NB4 (cell line): ENCODE data around the gene ADCK1.
"Not testable (repeated sequence)": the region's sequence is repeated elsewhere in the genome, so short reads cannot be mapped to it uniquely, and the experiment has no call there.

Experiments used
- DNase-seq: peaks from one replicate; pipeline ENCODE4 v3.0.0; 2010; ENCODE audit warnings: low read depth
- H3K4me3 ChIP-seq: one replicate; pipeline ENCODE4 v1.5.1; 2011; ENCODE audit warnings: mild to moderate bottlenecking, low read depth, low read length, moderate library complexity
- MYC ChIP-seq: IDR thresholded peaks from 2 replicates; pipeline ENCODE4 v1.6.1; 2011; ENCODE audit warnings: low read depth, low read length
- POLR2A ChIP-seq: IDR thresholded peaks from 2 replicates; pipeline ENCODE4 v1.6.1; 2011; ENCODE audit warnings: mild to moderate bottlenecking; ENCODE audit not compliant: insufficient read length; ENCODE audit errors: extremely low read depth
- TF ChIP-seq, protein P1 (sequence below): IDR thresholded peaks from one replicate; pipeline ENCODE4 v1.5.1; 2012; ENCODE audit warnings: low read depth, low read length
- TF ChIP-seq, protein P2 (sequence below): IDR thresholded peaks from 2 replicates; pipeline ENCODE4 v1.6.1; 2011; ENCODE audit warnings: low read depth, low read length

The ADCK1 gene

DNA sequence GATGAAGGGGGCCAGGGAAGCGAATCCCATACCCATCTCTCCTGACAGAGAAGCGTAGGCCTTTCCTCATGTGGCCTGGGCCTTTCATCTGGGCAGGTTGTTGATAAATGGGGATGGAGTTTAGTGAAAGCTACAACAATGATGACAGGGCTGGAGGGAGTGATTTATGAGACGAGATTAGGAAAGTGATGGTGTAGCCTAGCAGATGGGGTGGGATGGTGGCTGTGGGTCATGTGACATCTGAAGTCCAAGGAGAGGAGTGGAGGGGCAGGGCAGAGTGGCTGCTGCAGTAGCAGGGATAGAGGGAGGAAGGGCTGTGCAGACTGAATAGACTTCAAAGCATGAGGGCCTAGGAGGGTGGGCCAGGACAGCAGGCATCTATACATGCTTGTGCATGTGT, 85.5 kb downstream of the ADCK1 start:
- H3K4me3 ChIP-seq: no peak overlapping the region
- no peak for DNase-seq
- TF ChIP-seq, protein P1, sequence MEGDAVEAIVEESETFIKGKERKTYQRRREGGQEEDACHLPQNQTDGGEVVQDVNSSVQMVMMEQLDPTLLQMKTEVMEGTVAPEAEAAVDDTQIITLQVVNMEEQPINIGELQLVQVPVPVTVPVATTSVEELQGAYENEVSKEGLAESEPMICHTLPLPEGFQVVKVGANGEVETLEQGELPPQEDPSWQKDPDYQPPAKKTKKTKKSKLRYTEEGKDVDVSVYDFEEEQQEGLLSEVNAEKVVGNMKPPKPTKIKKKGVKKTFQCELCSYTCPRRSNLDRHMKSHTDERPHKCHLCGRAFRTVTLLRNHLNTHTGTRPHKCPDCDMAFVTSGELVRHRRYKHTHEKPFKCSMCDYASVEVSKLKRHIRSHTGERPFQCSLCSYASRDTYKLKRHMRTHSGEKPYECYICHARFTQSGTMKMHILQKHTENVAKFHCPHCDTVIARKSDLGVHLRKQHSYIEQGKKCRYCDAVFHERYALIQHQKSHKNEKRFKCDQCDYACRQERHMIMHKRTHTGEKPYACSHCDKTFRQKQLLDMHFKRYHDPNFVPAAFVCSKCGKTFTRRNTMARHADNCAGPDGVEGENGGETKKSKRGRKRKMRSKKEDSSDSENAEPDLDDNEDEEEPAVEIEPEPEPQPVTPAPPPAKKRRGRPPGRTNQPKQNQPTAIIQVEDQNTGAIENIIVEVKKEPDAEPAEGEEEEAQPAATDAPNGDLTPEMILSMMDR: no peak
- TF ChIP-seq POLR2A (no peak), MYC (no peak)
- TF ChIP-seq, protein P2, sequence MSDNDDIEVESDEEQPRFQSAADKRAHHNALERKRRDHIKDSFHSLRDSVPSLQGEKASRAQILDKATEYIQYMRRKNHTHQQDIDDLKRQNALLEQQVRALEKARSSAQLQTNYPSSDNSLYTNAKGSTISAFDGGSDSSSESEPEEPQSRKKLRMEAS: no peak

GRCh38 chr14:77886010-77886409, 86.1 kb downstream of the ADCK1 start:
- TF ChIP-seq POLR2A: no peak
- TF ChIP-seq, protein P1: no peak
- TF ChIP-seq, protein P2: no peak
- no peak for TF ChIP-seq MYC
- H3K4me3 ChIP-seq: no peak overlapping the region
- DNase-seq: no peak

DNA sequence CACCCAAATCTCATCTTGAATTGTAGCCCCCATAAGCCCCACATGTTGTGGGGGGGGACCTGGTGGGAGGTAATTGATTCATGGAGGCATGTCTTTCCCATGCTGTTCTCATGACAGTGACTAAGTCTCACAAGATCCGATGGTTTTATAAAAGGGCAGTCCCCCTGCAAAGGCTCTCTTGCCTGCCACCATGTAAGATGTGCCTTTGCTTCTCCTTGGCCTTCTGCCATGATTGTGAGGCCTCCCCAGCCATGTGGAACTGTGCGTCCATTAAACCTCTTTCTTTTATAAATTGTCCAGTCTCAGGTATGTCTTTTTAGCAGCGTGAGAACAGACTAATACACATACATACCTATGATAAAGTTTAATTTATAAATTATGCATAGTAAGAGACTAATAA, 89.0 kb downstream of the ADCK1 start:
- not testable (repeated sequence) for DNase-seq, H3K4me3 ChIP-seq

GRCh38 chr14:77889971-77890442, 90.1 kb downstream of the ADCK1 start:
- no peak for DNase-seq
- TF ChIP-seq MYC: no peak
- TF ChIP-seq POLR2A: no peak
- TF ChIP-seq, protein P1: no peak
- TF ChIP-seq, protein P2: no peak

DNA sequence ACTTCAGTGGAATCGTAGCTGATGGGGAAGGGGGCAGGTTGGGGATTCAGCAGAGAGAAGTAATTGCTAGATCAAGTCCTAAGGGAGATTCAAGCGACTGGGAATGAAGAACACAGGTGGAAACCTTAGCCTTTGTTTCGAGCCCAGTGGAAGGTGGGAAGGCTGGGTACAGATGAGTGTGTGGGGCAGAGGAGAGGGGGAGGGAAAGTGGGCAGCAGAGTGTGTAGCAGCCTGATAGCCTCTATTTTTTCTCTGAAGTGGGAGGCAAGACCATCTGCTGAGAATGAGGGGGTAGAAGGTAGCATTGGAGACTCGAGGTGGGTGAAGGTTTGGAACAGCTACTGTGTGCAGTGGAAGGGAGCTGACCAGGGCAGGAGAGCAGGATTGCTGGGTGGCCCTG, 91.0 kb downstream of the ADCK1 start:
- DNase-seq: no peak
- TF ChIP-seq, protein P1: no peak
- TF ChIP-seq POLR2A: no peak
- no peak overlapping the region for H3K4me3 ChIP-seq

More at GRCh38 chr14:77889971-77890442, 90.1 kb downstream of the ADCK1 start:
- H3K4me3 ChIP-seq: no peak overlapping the region

DNA sequence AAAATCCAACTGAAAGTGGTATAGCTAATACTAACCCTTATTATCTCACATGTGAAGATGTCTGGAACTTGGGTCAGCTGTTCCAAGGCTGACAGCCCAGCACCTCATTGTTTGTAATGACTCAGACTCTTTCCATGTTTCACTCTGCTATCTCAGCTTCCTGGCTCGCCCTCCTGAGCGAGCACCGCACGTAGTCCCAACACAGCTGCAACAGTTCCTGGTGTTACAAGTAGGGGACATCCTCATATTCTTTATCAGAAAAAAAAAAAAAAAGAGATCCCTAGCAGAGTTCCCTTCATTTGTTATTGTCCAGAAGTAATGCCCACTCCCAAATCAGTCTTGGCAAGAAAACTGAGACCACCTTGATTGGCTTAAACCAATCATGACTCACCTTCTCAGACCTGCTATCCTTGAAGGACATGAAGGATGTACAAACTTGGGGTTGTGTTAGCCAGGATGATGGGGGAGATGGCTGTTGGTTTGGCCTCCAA, 92.5 kb downstream of the ADCK1 start:
- H3K4me3 ChIP-seq: no peak overlapping the region
- TF ChIP-seq, protein P1: no peak
- TF ChIP-seq MYC: no peak
- no peak for DNase-seq
